ENCODE data around the gene EGFR. TPM values are rescaled to one million over a fixed set of nuclear protein-coding genes. Genes with fewer than 3 reads are reported as not detected.

EGFR gene
- total and polyA plus RNA-seq, 2 donors (not counting 3 experiments of a cell fraction or from before 2014, with no cell fraction given), result 1.5 to 4.1 TPM

GRCh38 chr7:55063061-55063460, 44.2 kb downstream of the EGFR start:
- Histone ChIP-seq H3K4me1 (ENCODE audit: control insufficient read depth, extremely low read depth, insufficient read depth, low read length) (peaks cover 19% of the 10 kb centered on the region), H3K27ac (ENCODE audit: insufficient read depth, low read depth, low read length) (no peak overlapping the region), H3K4me3 (replicated peaks in 1 of 3; ENCODE audit: insufficient read depth in 1 of 3, low read depth in 1 of 3, low read length in 3 of 3) (no peak overlapping the region), H3K9ac (replicated peaks; ENCODE audit: extremely low read depth, insufficient read depth, low read length) (no peak overlapping the region), H3K9me1 (replicated peaks; ENCODE audit: control insufficient read depth, extremely low read depth, insufficient read depth, low read length) (no peaks in the 10 kb centered on the region), H4K20me1 (replicated peaks; ENCODE audit: control insufficient read depth, extremely low read depth, insufficient read depth, low read length) (no peaks in the 10 kb centered on the region), H3K79me2 (ENCODE audit: control insufficient read depth, insufficient read depth, low read length) (no peaks in the 10 kb centered on the region), H2AFZ (ENCODE audit: low read depth, low read length) (no peak overlapping the region), H3K9me3 (replicated peaks; ENCODE audit: control insufficient read depth, insufficient read depth, low read length) (no peaks in the 10 kb centered on the region), H3K4me2 (ENCODE audit: insufficient read depth, low read length) (no peak overlapping the region), H3K36me3 (ENCODE audit: control insufficient read depth in 2 of 2, extremely low read depth in 1 of 2, insufficient read depth in 2 of 2, low read length in 2 of 2) (no peaks in the 10 kb centered on the region), H3K27me3 (ENCODE audit: control insufficient read depth in 2 of 2, insufficient read depth in 2 of 2, low read length in 2 of 2) (no peaks in the 10 kb centered on the region)
- TF ChIP-seq GATA2 (IDR thresholded peaks at IDR 0.05; ENCODE audit: insufficient read depth, insufficient read length, low read depth, low read length) (no peak), POLR2A (IDR thresholded peaks at IDR 0.05; ENCODE audit: low read depth, low read length) (no peak), JUN (IDR thresholded peaks at IDR 0.05; ENCODE audit: borderline replicate concordance, insufficient read depth, insufficient read length, low read depth) (no peak), MYC (IDR thresholded peaks at IDR 0.05; ENCODE audit: low read depth, low read length) (no peak), CTCF (IDR thresholded peaks at IDR 0.05; ENCODE audit: extremely low read depth in 1 of 2, insufficient read depth in 1 of 2, low read depth in 1 of 2, low read length in 2 of 2) (no peak)
- CTCF ChIA-PET, result no interaction called here
- DNase-seq (ENCODE audit: low read depth, low spot score), result no peak
- dilution Hi-C loops (cut with MboI; ENCODE audit: extremely low pct_ligation_motif_present, low sequenced_read_pairs) (no loop called here), intact Hi-C loops (cut with micrococcal nuclease) (no loop called here)
- FAIRE-seq, result no peak
- BruUV-seq (replicated peaks), result no TSS peak
- POLR2A ChIA-PET, result no interaction called here

GRCh38 chr7:55063633-55064032, 44.8 kb downstream of the EGFR start:
- no peak overlapping the region for H3K27ac ChIP-seq (ENCODE audit: insufficient read depth, low read depth, low read length)
- H3K4me2 ChIP-seq (ENCODE audit: insufficient read depth, low read length), result no peak overlapping the region
- TF ChIP-seq FOS (IDR thresholded peaks at IDR 0.05; ENCODE audit: borderline replicate concordance, insufficient read depth, low read length), result peak; percentile 24
- no peak for TF ChIP-seq MAX (IDR thresholded peaks at IDR 0.05; ENCODE audit: insufficient read depth, insufficient read length)
- H3K9ac ChIP-seq (replicated peaks; ENCODE audit: extremely low read depth, insufficient read depth, low read length), result no peak overlapping the region
- H4K20me1 ChIP-seq (replicated peaks; ENCODE audit: control insufficient read depth, extremely low read depth, insufficient read depth, low read length), result no peaks in the 10 kb centered on the region
- no peak for FAIRE-seq
- H3K4me3 ChIP-seq (replicated peaks in 1 of 3; ENCODE audit: insufficient read depth in 1 of 3, low read depth in 1 of 3, low read length in 3 of 3), result no peak overlapping the region
- peaks cover 19% of the 10 kb centered on the region for H3K4me1 ChIP-seq (ENCODE audit: control insufficient read depth, extremely low read depth, insufficient read depth, low read length)
- ChIA-PET POLR2A (no interaction called here), CTCF (no interaction called here)
- dilution Hi-C loops (cut with MboI; ENCODE audit: extremely low pct_ligation_motif_present, low sequenced_read_pairs), result no loop called here
- no peaks in the 10 kb centered on the region for H3K9me1 ChIP-seq (replicated peaks; ENCODE audit: control insufficient read depth, extremely low read depth, insufficient read depth, low read length)
- H3K27me3 ChIP-seq (ENCODE audit: control insufficient read depth in 2 of 2, insufficient read depth in 2 of 2, low read length in 2 of 2), result no peaks in the 10 kb centered on the region
- DNase-seq (ENCODE audit: low read depth, low spot score), result no peak
- no peaks in the 10 kb centered on the region for H3K79me2 ChIP-seq (ENCODE audit: control insufficient read depth, insufficient read depth, low read length)
- no peaks in the 10 kb centered on the region for H3K9me3 ChIP-seq (replicated peaks; ENCODE audit: control insufficient read depth, insufficient read depth, low read length)
- no peak overlapping the region for H2AFZ ChIP-seq (ENCODE audit: low read depth, low read length)
- intact Hi-C loops (cut with micrococcal nuclease), result loop anchor here (2.0 kb wide), 2 partner anchors 43 to 69 kb away; no protein-coding TSS in a partner anchor
- BruUV-seq (replicated peaks), result no TSS peak
- no peaks in the 10 kb centered on the region for H3K36me3 ChIP-seq (ENCODE audit: control insufficient read depth in 2 of 2, extremely low read depth in 1 of 2, insufficient read depth in 2 of 2, low read length in 2 of 2)

All from endothelial cell of umbilical vein (primary cell).